GM10266 (cell line): ENCODE data around the gene ARSB.
A peak's percentile ranks its signal among the peaks of the same experiment; 100 is the strongest.

Source experiments
- DNase-seq: peaks from one replicate; pipeline ENCODE4 v3.0.0; 2012; ENCODE audit errors: extremely low spot score
- CTCF ChIP-seq: IDR thresholded peaks from 2 replicates; pipeline ENCODE4 v1.5.1; 2012; ENCODE audit warnings: mild to moderate bottlenecking, low read depth; ENCODE audit not compliant: control insufficient read depth, insufficient read depth; ENCODE audit errors: missing control alignments

Gene ARSB

DNA sequence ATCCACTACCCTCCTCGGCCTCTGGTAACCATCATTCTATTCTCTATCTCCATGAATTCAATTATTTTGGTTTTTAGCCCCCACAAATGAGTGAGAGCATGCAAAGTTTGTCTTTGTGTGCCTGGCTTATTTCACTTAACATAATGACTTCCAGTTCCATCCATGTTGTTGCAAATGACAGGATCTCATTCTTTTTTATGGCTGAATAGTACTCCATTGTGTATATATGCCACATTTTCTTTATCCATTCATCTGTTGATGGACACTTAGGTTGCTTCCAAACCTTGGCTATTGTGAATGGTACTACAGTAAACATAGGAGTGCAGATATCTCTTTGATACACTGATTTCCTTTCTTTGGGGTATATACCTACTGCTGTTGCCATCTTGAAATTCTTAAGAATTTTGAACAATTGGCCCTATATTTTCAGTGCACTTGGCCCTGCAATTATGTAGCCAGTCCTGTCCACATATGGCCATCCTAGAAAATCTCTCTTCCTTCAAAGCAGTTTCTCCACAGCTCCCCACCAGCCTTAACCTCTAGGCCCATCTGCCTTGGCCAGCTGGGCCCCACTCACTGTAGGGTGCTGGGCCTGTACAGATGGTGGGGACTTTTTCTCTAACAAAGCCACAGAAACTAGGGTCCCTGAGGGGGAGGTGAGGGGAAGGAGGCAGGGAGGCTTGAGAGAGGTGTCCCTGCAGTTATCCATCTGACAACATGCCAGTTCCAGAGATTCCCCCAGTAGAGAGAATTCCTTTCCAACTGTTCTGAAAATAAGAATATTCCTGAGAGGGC is 254.6 kb downstream of the ARSB start:
- DNase-seq, result no peak
- no peak for TF ChIP-seq CTCF

GRCh38 chr5:78727786-78728761 is 257.0 kb downstream of the ARSB start:
- DNase-seq, result peak; percentile 65

More at GRCh38 chr5:78727786-78728761, 257.0 kb downstream of the ARSB start:
- TF ChIP-seq CTCF, result no peak
